Chondrocyte (in vitro differentiated cells): ENCODE measurements around the gene DGKB. TPM values are rescaled to one million over a fixed set of nuclear protein-coding genes. Genes with fewer than 3 reads are reported as not detected.

Experiments used
- DNase-seq: peaks from one replicate; pipeline ENCODE4 v3.0.0; 2021; ENCODE audit warnings: mixed read lengths, low spot score
- H3K27ac Mint-ChIP-seq: one replicate; pipeline ENCODE4 v1.8.0; 2021; ENCODE audit warnings: mild to moderate bottlenecking, moderate library complexity, mixed read lengths; ENCODE audit not compliant: unreplicated experiment
- H3K27me3 Mint-ChIP-seq: 2 replicates; pipeline ENCODE4 v1.8.0; 2021; ENCODE audit warnings: low read depth, mixed read lengths
- H3K36me3 Mint-ChIP-seq: 2 replicates; pipeline ENCODE4 v1.8.0; 2021; ENCODE audit warnings: low read depth, mixed read lengths
- H3K4me1 Mint-ChIP-seq: 2 replicates; pipeline ENCODE4 v1.8.0; 2021; ENCODE audit warnings: low read depth, mild to moderate bottlenecking, mixed read lengths
- H3K4me3 Mint-ChIP-seq: one replicate; pipeline ENCODE4 v1.8.0; 2021; ENCODE audit warnings: mild to moderate bottlenecking, moderate library complexity, mixed read lengths; ENCODE audit not compliant: unreplicated experiment
- H3K9me3 Mint-ChIP-seq: 2 replicates; pipeline ENCODE4 v1.8.0; 2021; ENCODE audit warnings: low read depth, mixed read lengths
- total RNA-seq: library from RNA; stranded (reverse); gene quantifications from 3 replicates; pipeline ENCODE4 v1.2.1, GENCODE V29; 2021
- TF ChIP-seq, protein P1 (sequence below): fragments of 200-600 bp; sonication (generic); IDR thresholded peaks from 2 replicates; pipeline ENCODE4 v1.5.0; 2021; ENCODE audit warnings: antibody characterized with exemption, mild to moderate bottlenecking, moderate library complexity

The DGKB gene
- total RNA-seq, 1 donor from 2014 or later = 0.60 TPM

DNA sequence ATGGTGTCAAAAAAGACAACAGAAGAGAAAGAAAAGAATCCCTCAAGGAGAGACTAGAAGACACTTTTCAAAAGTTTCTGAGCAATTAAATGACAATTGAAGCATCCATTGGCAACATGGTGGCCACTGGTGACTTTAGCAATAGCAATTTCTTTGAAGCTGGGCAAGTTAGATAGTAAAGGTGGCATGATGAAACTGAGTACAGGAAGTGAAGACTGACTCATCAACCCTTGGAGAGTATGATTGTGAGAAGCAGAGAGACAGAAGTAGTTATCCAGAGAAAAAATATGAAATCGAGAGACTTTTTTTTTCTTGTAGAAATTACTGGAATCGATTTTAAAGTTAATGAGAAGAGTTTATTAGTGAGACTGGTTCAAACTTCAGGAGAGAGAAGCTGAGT is 52.5 kb downstream of the DGKB start:
- H3K4me1 Mint-ChIP-seq = peaks cover 18% of the 10 kb centered on the region
- no peaks in the 10 kb centered on the region for H3K9me3 Mint-ChIP-seq
- DNase-seq = no peak
- TF ChIP-seq, protein P1, sequence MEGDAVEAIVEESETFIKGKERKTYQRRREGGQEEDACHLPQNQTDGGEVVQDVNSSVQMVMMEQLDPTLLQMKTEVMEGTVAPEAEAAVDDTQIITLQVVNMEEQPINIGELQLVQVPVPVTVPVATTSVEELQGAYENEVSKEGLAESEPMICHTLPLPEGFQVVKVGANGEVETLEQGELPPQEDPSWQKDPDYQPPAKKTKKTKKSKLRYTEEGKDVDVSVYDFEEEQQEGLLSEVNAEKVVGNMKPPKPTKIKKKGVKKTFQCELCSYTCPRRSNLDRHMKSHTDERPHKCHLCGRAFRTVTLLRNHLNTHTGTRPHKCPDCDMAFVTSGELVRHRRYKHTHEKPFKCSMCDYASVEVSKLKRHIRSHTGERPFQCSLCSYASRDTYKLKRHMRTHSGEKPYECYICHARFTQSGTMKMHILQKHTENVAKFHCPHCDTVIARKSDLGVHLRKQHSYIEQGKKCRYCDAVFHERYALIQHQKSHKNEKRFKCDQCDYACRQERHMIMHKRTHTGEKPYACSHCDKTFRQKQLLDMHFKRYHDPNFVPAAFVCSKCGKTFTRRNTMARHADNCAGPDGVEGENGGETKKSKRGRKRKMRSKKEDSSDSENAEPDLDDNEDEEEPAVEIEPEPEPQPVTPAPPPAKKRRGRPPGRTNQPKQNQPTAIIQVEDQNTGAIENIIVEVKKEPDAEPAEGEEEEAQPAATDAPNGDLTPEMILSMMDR = no peak
- H3K27me3 Mint-ChIP-seq = no peaks in the 10 kb centered on the region
- no peaks in the 10 kb centered on the region for H3K36me3 Mint-ChIP-seq
- H3K27ac Mint-ChIP-seq = no peak overlapping the region
- no peak overlapping the region for H3K4me3 Mint-ChIP-seq

DNA sequence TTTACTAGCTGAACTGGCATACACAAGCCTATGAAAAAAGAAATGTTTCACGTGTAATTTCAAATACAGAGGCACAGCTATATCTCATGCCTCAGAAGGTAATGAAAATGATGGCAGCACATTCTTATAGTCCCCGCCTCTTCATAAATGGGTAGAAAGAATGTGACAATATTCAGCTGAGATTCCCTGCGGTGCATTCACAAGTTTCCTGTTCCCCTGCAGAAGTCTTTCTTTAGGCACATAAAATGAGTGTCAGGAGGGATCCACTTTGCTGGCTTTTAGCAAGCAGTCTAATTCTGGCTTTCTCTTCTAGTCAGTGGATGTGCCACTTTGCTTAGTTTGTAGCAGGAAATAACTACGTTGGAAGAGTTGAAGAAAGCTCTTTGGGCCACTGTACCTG is 56.1 kb downstream of the DGKB start:
- no peaks in the 10 kb centered on the region for H3K36me3 Mint-ChIP-seq
- DNase-seq = no peak
- H3K27me3 Mint-ChIP-seq = no peaks in the 10 kb centered on the region
- no peaks in the 10 kb centered on the region for H3K9me3 Mint-ChIP-seq
- H3K4me3 Mint-ChIP-seq = no peak overlapping the region
- peaks cover 17% of the 10 kb centered on the region for H3K4me1 Mint-ChIP-seq
- H3K27ac Mint-ChIP-seq = no peak overlapping the region
- TF ChIP-seq, protein P1 = no peak

DNA sequence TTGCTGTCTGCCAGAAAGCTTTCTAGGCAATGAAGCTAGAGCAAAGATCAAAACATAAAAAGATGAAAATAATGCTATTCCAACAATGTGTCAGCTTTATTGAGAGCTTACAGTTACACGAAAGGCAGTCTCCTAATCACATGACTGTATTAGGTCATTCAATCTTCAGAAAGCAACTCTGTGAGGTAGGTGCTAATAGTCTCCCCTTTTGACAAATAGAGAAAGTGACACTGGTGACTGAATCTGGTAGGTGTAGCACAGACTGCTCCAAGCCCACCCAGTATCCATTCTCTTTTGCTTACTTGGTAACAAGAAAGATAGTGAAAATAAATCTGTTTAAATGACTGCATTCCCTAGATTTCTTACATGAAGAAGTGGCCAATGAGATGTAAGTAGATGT is 58.8 kb downstream of the DGKB start:
- H3K9me3 Mint-ChIP-seq = no peaks in the 10 kb centered on the region
- H3K27me3 Mint-ChIP-seq = no peaks in the 10 kb centered on the region
- peaks cover 23% of the 10 kb centered on the region for H3K4me1 Mint-ChIP-seq
- no peak overlapping the region for H3K27ac Mint-ChIP-seq
- TF ChIP-seq, protein P1 = no peak
- no peak overlapping the region for H3K4me3 Mint-ChIP-seq
- no peaks in the 10 kb centered on the region for H3K36me3 Mint-ChIP-seq
- no peak for DNase-seq

DNA sequence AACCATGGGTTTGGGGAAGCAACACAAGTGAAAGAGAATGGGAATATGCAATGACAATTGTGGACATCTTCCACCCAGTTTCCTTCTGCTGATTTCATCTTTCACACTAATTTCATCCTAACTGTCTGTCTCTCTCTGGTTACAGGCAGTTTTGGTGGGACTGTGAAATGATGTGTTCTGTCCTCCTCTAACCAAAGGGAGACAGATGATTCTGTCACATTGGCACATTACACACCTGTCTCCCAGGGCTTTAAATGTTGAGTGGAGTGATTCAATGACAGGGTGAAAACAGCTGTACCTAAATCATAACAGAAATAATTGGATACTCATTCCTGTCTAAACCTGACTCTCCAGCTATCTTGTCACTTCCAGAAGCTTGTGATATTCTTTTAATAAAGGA is 60.0 kb downstream of the DGKB start:
- peaks cover 27% of the 10 kb centered on the region for H3K4me1 Mint-ChIP-seq
- H3K36me3 Mint-ChIP-seq = no peaks in the 10 kb centered on the region
- no peak for DNase-seq
- H3K4me3 Mint-ChIP-seq = no peak overlapping the region
- H3K27ac Mint-ChIP-seq = no peak overlapping the region
- TF ChIP-seq, protein P1 = no peak
- no peaks in the 10 kb centered on the region for H3K27me3 Mint-ChIP-seq
- H3K9me3 Mint-ChIP-seq = no peaks in the 10 kb centered on the region

DNA sequence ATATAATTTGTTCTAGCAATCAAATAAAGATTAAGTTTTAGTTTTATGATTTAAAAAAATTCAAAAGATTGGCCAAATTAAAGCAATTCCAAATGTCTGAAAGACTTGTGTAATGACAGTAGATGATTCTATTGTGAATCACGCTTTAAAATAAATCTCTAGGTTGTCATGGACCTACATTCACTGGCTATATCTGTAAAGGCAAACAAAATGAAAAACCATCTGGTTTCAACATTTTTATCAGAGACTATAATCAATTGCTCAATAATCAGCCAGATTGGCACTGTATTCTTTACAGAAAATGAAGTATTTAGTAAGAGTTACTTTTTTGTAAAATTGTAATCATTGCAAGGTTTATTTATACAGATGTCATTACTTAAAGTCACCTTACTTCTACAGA is 60.7 kb downstream of the DGKB start:
- Mint-ChIP-seq H3K27ac (no peak overlapping the region), H3K4me1 (peaks cover 28% of the 10 kb centered on the region), H3K9me3 (no peaks in the 10 kb centered on the region), H3K27me3 (no peaks in the 10 kb centered on the region), H3K4me3 (no peak overlapping the region), H3K36me3 (no peaks in the 10 kb centered on the region)
- TF ChIP-seq, protein P1 = no peak
- DNase-seq = no peak
